ENCODE results near the gene TTBK2. TPM values are rescaled to one million over a fixed set of nuclear protein-coding genes. Genes with fewer than 3 reads are reported as not detected.
"Not testable (repeated sequence)": the region's sequence is repeated elsewhere in the genome, so short reads cannot be mapped to it uniquely, and the experiment has no call there.

Gene TTBK2
- total RNA-seq, 2 experiments from 2014 or later = 14.2 to 20.8 TPM

DNA sequence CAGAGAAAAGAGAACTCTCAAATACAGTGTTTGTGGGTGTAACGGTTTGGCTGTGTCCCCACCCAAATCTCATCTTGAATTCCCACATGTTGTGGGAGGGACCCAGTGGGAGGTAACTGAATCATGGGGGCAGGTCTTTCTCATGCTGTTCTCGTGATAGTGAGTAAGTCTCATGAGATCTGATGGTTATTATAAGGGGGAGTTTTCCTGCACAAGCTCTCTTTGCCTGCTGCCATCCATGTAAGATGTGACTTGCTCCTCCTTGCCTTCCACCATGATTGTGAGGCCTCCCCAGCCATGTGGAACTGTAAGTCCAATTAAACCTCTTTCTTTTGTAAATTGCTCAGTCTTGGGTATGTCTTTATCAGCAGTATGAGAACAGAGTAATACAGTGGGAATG lies 158.8 kb downstream of the TTBK2 start:
- H4K20me1 ChIP-seq (ENCODE audit: insufficient read depth, low read length); BruUV-seq (replicated peaks); DNase-seq (ENCODE audit: low spot score); POLR2A ChIA-PET; H3K4me2 ChIP-seq (ENCODE audit: low read length); H3K36me3 ChIP-seq (ENCODE audit: insufficient read depth, low read length); CTCF ChIA-PET (ENCODE audit: unreplicated experiment); H2AFZ ChIP-seq (ENCODE audit: low read length); H3K79me2 ChIP-seq (ENCODE audit: insufficient read depth, low read depth, low read length); H3K4me1 ChIP-seq (ENCODE audit: insufficient read depth, low read length, poor library complexity, severe bottlenecking); H3K4me3 ChIP-seq (ENCODE audit: low read depth, low read length, poor library complexity, severe bottlenecking); H3K27ac ChIP-seq (ENCODE audit: low read depth, low read length, poor library complexity, severe bottlenecking); intact Hi-C loops (cut with micrococcal nuclease; ENCODE audit: unreplicated experiment); H3K9me2 ChIP-seq (ENCODE audit: insufficient read depth, low read length): not testable (repeated sequence)
- H3K9me3 ChIP-seq (ENCODE audit: low read length) = peaks cover 16% of the 10 kb centered on the region

DNA sequence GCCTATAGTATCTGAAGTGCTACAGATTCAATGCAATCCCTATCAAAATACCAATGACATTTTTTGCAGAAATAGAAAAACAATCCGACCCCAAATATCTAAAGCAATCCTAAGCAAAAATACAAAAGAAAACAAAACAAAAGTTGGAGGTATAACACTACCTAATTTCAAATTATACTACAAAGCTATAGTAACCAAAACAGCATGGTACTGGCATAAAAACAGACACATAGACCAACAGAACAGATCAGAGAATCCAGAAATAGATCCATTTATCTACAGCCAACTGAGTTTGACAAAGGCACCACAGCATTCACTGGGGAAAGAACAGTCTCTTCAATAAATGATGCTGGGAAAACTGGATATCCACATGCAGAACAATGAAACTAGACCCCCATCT lies 159.8 kb downstream of the TTBK2 start:
- no peak for DNase-seq (ENCODE audit: low spot score)
- no peaks in the 10 kb centered on the region for H3K36me3 ChIP-seq (ENCODE audit: insufficient read depth, low read length)
- H3K9me2 ChIP-seq (ENCODE audit: insufficient read depth, low read length) = no peaks in the 10 kb centered on the region
- no peaks in the 10 kb centered on the region for H4K20me1 ChIP-seq (ENCODE audit: insufficient read depth, low read length)
- no peaks in the 10 kb centered on the region for H3K79me2 ChIP-seq (ENCODE audit: insufficient read depth, low read depth, low read length)
- CTCF ChIA-PET (ENCODE audit: unreplicated experiment) = no interaction called here
- H3K4me3 ChIP-seq (ENCODE audit: low read depth, low read length, poor library complexity, severe bottlenecking) = no peak overlapping the region
- POLR2A ChIA-PET = no interaction called here
- BruUV-seq (replicated peaks) = no TSS peak
- H2AFZ ChIP-seq (ENCODE audit: low read length) = no peak overlapping the region
- no peak for TF ChIP-seq EZH2phosphoT487 (IDR thresholded peaks at IDR 0.05; ENCODE audit: borderline replicate concordance, low read depth, low read length)
- TF ChIP-seq, protein P1, sequence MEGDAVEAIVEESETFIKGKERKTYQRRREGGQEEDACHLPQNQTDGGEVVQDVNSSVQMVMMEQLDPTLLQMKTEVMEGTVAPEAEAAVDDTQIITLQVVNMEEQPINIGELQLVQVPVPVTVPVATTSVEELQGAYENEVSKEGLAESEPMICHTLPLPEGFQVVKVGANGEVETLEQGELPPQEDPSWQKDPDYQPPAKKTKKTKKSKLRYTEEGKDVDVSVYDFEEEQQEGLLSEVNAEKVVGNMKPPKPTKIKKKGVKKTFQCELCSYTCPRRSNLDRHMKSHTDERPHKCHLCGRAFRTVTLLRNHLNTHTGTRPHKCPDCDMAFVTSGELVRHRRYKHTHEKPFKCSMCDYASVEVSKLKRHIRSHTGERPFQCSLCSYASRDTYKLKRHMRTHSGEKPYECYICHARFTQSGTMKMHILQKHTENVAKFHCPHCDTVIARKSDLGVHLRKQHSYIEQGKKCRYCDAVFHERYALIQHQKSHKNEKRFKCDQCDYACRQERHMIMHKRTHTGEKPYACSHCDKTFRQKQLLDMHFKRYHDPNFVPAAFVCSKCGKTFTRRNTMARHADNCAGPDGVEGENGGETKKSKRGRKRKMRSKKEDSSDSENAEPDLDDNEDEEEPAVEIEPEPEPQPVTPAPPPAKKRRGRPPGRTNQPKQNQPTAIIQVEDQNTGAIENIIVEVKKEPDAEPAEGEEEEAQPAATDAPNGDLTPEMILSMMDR (conservative IDR thresholded peaks at IDR 0.05; ENCODE audit: low read length) = no peak
- intact Hi-C loops (cut with micrococcal nuclease; ENCODE audit: unreplicated experiment) = no loop called here
- no peaks in the 10 kb centered on the region for H3K4me1 ChIP-seq (ENCODE audit: insufficient read depth, low read length, poor library complexity, severe bottlenecking)
- H3K4me2 ChIP-seq (ENCODE audit: low read length) = no peak overlapping the region
- H3K9me3 ChIP-seq (ENCODE audit: low read length) = peaks cover 16% of the 10 kb centered on the region
- H3K27ac ChIP-seq (ENCODE audit: low read depth, low read length, poor library complexity, severe bottlenecking) = no peak overlapping the region

DNA sequence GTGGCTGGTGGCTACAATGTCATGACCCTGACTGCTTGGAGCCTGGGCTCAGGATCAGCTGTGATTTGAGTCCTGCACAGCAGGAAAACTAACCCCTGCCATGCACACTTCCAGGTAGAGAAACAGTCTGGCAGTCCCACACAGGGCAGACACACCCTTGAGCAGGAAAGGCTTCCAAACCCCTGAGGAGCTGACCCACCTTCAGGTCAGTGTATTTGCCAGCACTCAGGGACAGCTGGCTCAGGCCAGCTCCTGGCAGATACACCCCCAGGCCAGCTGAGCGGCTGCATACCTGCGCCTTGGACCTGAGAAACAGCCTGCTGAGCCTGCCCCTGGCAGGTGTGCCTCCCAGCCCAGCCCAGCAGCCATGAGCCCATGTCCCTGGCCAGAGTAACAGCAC lies 161.5 kb downstream of the TTBK2 start:
- Histone ChIP-seq H3K79me2 (ENCODE audit: insufficient read depth, low read depth, low read length) (no peaks in the 10 kb centered on the region), H2AFZ (ENCODE audit: low read length) (no peak overlapping the region), H3K4me1 (ENCODE audit: insufficient read depth, low read length, poor library complexity, severe bottlenecking) (no peaks in the 10 kb centered on the region), H3K4me2 (ENCODE audit: low read length) (no peak overlapping the region), H3K4me3 (ENCODE audit: low read depth, low read length, poor library complexity, severe bottlenecking) (no peak overlapping the region), H3K9me3 (ENCODE audit: low read length) (peaks cover 16% of the 10 kb centered on the region), H3K36me3 (ENCODE audit: insufficient read depth, low read length) (no peaks in the 10 kb centered on the region), H4K20me1 (ENCODE audit: insufficient read depth, low read length) (no peaks in the 10 kb centered on the region), H3K9me2 (ENCODE audit: insufficient read depth, low read length) (no peaks in the 10 kb centered on the region), H3K27ac (ENCODE audit: low read depth, low read length, poor library complexity, severe bottlenecking) (no peak overlapping the region)
- BruUV-seq (replicated peaks) = no TSS peak
- no peak for DNase-seq (ENCODE audit: low spot score)
- ChIA-PET CTCF (ENCODE audit: unreplicated experiment) (no interaction called here), POLR2A (no interaction called here)
- intact Hi-C loops (cut with micrococcal nuclease; ENCODE audit: unreplicated experiment) = no loop called here
- TF ChIP-seq, protein P1 (conservative IDR thresholded peaks at IDR 0.05; ENCODE audit: low read length) = no peak
- no peak for TF ChIP-seq EZH2phosphoT487 (IDR thresholded peaks at IDR 0.05; ENCODE audit: borderline replicate concordance, low read depth, low read length)

All from OCI-LY7 (cell line).